GM20000 (cell line): Measurements from ENCODE around the gene ZFHX3.

Experiments used
- DNase-seq: peaks from one replicate; pipeline ENCODE4 v3.0.0; 2012; ENCODE audit warnings: low spot score
- CTCF ChIP-seq: IDR thresholded peaks from 2 replicates; pipeline ENCODE4 v1.5.1; 2012; ENCODE audit warnings: mild to moderate bottlenecking, control low read depth; ENCODE audit errors: extremely low read depth, missing control alignments

Gene ZFHX3

GRCh38 chr16:72884573-72884972 is 163.4 kb downstream of the ZFHX3 start:
- TF ChIP-seq CTCF = no peak
- no peak for DNase-seq

GRCh38 chr16:72884037-72884436 is 163.9 kb downstream of the ZFHX3 start:
- DNase-seq = no peak

GRCh38 chr16:72879846-72880245 is 168.1 kb downstream of the ZFHX3 start:
- DNase-seq = no peak
- no peak for TF ChIP-seq CTCF

More at GRCh38 chr16:72884037-72884436, 163.9 kb downstream of the ZFHX3 start:
- TF ChIP-seq CTCF = no peak

GRCh38 chr16:72878301-72879269 is 169.3 kb downstream of the ZFHX3 start:
- TF ChIP-seq CTCF = no peak
- no peak for DNase-seq

- TF ChIP-seq CTCF = no peak
- no peak for DNase-seq
Observed at GRCh38 chr16:72877374-72878028, 170.4 kb downstream of the ZFHX3 start.

GRCh38 chr16:72876981-72877373 is 171.0 kb downstream of the ZFHX3 start:
- DNase-seq = no peak
- no peak for TF ChIP-seq CTCF

GRCh38 chr16:72876221-72876620 is 171.7 kb downstream of the ZFHX3 start:
- DNase-seq = peak; percentile 44
- no peak for TF ChIP-seq CTCF
